ENCODE data around the gene COX4I1.

GRCh38 chr16:85767531-85767930, 32.0 kb upstream of the COX4I1 start:
- TF ChIP-seq USF1 (IDR thresholded peaks at IDR 0.05; ENCODE audit: borderline replicate concordance, extremely low read length, insufficient read depth, low read depth, low read length) (no peak), E2F8 (IDR thresholded peaks at IDR 0.05; ENCODE audit: low read depth, partially characterized antibody) (no peak), EGR1 (IDR thresholded peaks at IDR 0.05; ENCODE audit: borderline replicate concordance in 1 of 2, low read depth in 2 of 2, low read length in 2 of 2) (no peak), ZNF24 (IDR thresholded peaks at IDR 0.05) (no peak)
- TF ChIP-seq, protein P1, sequence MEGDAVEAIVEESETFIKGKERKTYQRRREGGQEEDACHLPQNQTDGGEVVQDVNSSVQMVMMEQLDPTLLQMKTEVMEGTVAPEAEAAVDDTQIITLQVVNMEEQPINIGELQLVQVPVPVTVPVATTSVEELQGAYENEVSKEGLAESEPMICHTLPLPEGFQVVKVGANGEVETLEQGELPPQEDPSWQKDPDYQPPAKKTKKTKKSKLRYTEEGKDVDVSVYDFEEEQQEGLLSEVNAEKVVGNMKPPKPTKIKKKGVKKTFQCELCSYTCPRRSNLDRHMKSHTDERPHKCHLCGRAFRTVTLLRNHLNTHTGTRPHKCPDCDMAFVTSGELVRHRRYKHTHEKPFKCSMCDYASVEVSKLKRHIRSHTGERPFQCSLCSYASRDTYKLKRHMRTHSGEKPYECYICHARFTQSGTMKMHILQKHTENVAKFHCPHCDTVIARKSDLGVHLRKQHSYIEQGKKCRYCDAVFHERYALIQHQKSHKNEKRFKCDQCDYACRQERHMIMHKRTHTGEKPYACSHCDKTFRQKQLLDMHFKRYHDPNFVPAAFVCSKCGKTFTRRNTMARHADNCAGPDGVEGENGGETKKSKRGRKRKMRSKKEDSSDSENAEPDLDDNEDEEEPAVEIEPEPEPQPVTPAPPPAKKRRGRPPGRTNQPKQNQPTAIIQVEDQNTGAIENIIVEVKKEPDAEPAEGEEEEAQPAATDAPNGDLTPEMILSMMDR (IDR thresholded peaks at IDR 0.05 in 2 of 3, conservative IDR thresholded peaks at IDR 0.05 in 1 of 3; ENCODE audit: control insufficient read depth in 2 of 3, extremely low read depth in 1 of 3, insufficient read depth in 1 of 3, low read depth in 3 of 3, low read length in 3 of 3): no peak

All from GM12878 (cell line).